GM12878 (cell line): ENCODE results near the gene COG4. TPM values are rescaled to one million over a fixed set of nuclear protein-coding genes. Genes with fewer than 3 reads are reported as not detected.

Source experiments
- ATAC-seq: fragments of 200-7000 bp; cut with Tn5 transposase; 3 replicates; pipeline ENCODE4 v1.9.1; 2020; ENCODE audit warnings: mild to moderate bottlenecking, moderate library complexity
- BruUV-seq: library from RNA; stranded (reverse); fragments of 400-500 nt; replicated peaks from 2 replicates; lab custom pipeline; 2021; lab: Mats Ljungman, UMichigan
- CTCF ChIA-PET: fragments of 300-600 bp; sonication (Branson Sonifier 250); formaldehyde crosslinking; extraction: SDS; loops from one replicate; lab custom pipeline; 2021; ENCODE audit warnings: inconsistent platforms; lab: Yijun Ruan, JAX
- POLR2A ChIA-PET: fragments of 350-600 bp; formaldehyde crosslinking; extraction: SDS; loops from one replicate; lab custom pipeline; 2021; ENCODE audit warnings: inconsistent platforms; lab: Charles Lee
- RAD21 ChIA-PET: fragments of 300-600 bp; sonication (Branson Sonifier 250); formaldehyde crosslinking; loops from one replicate; lab custom pipeline; 2023; ENCODE audit warnings: antibody characterized with exemption; ENCODE audit not compliant: unreplicated experiment; lab: Charles Lee
- SMC1A ChIA-PET: fragments of 300-600 bp; sonication (Branson Sonifier 250); formaldehyde crosslinking; loops from one replicate; lab custom pipeline; 2023; ENCODE audit not compliant: unreplicated experiment, uncharacterized antibody; lab: Charles Lee
- DNase-seq: peaks from one replicate; pipeline ENCODE4 v3.0.0-alpha.2; 2011; ENCODE audit warnings: low read depth, low spot score
- FAIRE-seq: peaks from 3 replicates; lab custom pipeline; 2011; peaks lifted over from hg19 to GRCh38; lab: Jason Lieb, UNC
- H2AFZ ChIP-seq: 2 replicates; pipeline ENCODE4 v1.6.0; 2011; ENCODE audit warnings: low read depth, low read length, control low read depth; ENCODE audit not compliant: control insufficient read depth
- H3K27ac ChIP-seq: 2 replicates; pipeline ENCODE4 v1.5.1; 2011; ENCODE audit warnings: control low read depth; ENCODE audit not compliant: control insufficient read depth, insufficient read depth
- H3K27me3 ChIP-seq, 2 experiments: replicated peaks in 1 of 2; 2 replicates each; pipeline versions ENCODE4 v1.6.0 to v1.6.1; 2011; ENCODE audit warnings: low read length in 1 of 2; ENCODE audit not compliant: control insufficient read depth in 2 of 2, insufficient read depth in 2 of 2
- H3K36me3 ChIP-seq, 2 experiments: 2 replicates each; pipeline ENCODE4 v1.5.1; 2011; ENCODE audit warnings: low read length in 1 of 2; ENCODE audit not compliant: control insufficient read depth in 2 of 2, insufficient read depth in 2 of 2
- H3K4me1 ChIP-seq: 2 replicates; pipeline ENCODE4 v1.6.1; 2011; ENCODE audit warnings: mild to moderate bottlenecking, low read length, moderate library complexity, mixed read lengths; ENCODE audit not compliant: control insufficient read depth, insufficient read depth
- H3K4me2 ChIP-seq: 2 replicates; pipeline ENCODE4 v1.6.0; 2011; ENCODE audit warnings: control low read depth; ENCODE audit not compliant: control insufficient read depth, insufficient read depth
- H3K4me3 ChIP-seq: fragments of 200-600 bp; sonication (generic); 2 replicates; pipeline ENCODE4 v1.5.1; 2016
- H3K79me2 ChIP-seq: 2 replicates; pipeline ENCODE4 v1.6.0; 2011; ENCODE audit warnings: low read length; ENCODE audit not compliant: control insufficient read depth, insufficient read depth
- H3K9ac ChIP-seq: 2 replicates; pipeline ENCODE4 v1.8.0; 2011; ENCODE audit warnings: low read length, control low read depth, mixed read lengths; ENCODE audit not compliant: control insufficient read depth, insufficient read depth
- H3K9me3 ChIP-seq: replicated peaks from 3 replicates; pipeline ENCODE4 v1.5.1; 2011; ENCODE audit warnings: mild to moderate bottlenecking, low read length; ENCODE audit not compliant: control insufficient read depth, insufficient read depth
- H4K20me1 ChIP-seq: 2 replicates; pipeline ENCODE4 v1.6.0; 2011; ENCODE audit not compliant: control insufficient read depth, insufficient read depth
- CTCF ChIP-seq, 3 experiments: IDR thresholded peaks in 2 of 3; conservative IDR thresholded peaks in 1 of 3; 2 replicates each; pipeline ENCODE4 v1.5.1; 2011; ENCODE audit warnings: low read depth in 3 of 3, low read length in 3 of 3, mild to moderate bottlenecking in 3 of 3, control low read depth in 2 of 3, moderate library complexity in 2 of 3, inconsistent platforms in 1 of 3, mixed read lengths in 1 of 3; ENCODE audit not compliant: control insufficient read depth in 2 of 3, insufficient read depth in 1 of 3; ENCODE audit errors: extremely low read depth in 1 of 3
- PKNOX1 ChIP-seq: fragments of 450-650 bp; IDR thresholded peaks from 2 replicates; pipeline ENCODE4 v1.6.1; 2016; ENCODE audit warnings: mild to moderate bottlenecking
- RBBP5 ChIP-seq: fragments of 200-600 bp; sonication (generic); conservative IDR thresholded peaks from 2 replicates; pipeline ENCODE4 v1.6.1; 2016
- RUNX3 ChIP-seq: IDR thresholded peaks from 2 replicates; pipeline ENCODE4 v1.6.1; 2012; ENCODE audit warnings: low read length, inconsistent platforms
- SMARCA5 ChIP-seq: fragments of 450-650 bp; IDR thresholded peaks from 2 replicates; pipeline ENCODE4 v1.6.1; 2017; ENCODE audit warnings: mild to moderate bottlenecking
- WGBS: methylation state at CpG from one replicate; pipeline ENCODE4 v1.1.6; 2016; ENCODE audit warnings: low lambda C conversion rate; ENCODE audit not compliant: insufficient replicate concordance, insufficient coverage; ENCODE audit errors: missing lambda C conversion rate; 5-methylcytosine and 5-hydroxymethylcytosine counted together
- in situ Hi-C: fragments of 300-500 bp; cut with MboI; formaldehyde crosslinking; loops from 9 replicates; pipeline ENCODE4 v1.14.3; 2018; ENCODE audit warnings: mixed read lengths
- intact Hi-C: fragments of 100-400 bp; cut with micrococcal nuclease; formaldehyde crosslinking; loops from one replicate; pipeline ENCODE4 v1.14.2; 2022; ENCODE audit not compliant: unreplicated experiment
- polyA plus RNA-seq, 11 experiments: library from polyadenylated mRNA; depleted of rRNA in 4 of 11; unstranded in 6 of 11; stranded (reverse) in 5 of 11; fragments of >200 nt; fragmentation: Nextera tagmentation in 4 of 11; fragmentation: Illumina TruSeq in 1 of 11; extraction: Ambion mirVana in 4 of 11; extraction: Trizol in 1 of 11; gene quantifications; 1 replicate in 1 of 11; 2 replicates in 10 of 11; pipeline versions ENCODE4 v1.2.1 to v1.2.3, GENCODE V29; 2011 to 2016; ENCODE audit warnings: inconsistent platforms in 2 of 11, missing spikeins in 2 of 11, low read depth in 1 of 11
- total RNA-seq, 4 experiments: library from RNA; depleted of rRNA in 3 of 4; stranded (reverse); fragments of >200 nt in 3 of 4; fragmentation: Illumina TruSeq in 1 of 4; extraction: Trizol in 1 of 4; gene quantifications; 2 replicates each; pipeline versions ENCODE4 v1.2.1 to v1.2.3, GENCODE V29; 2013 to 2021

The COG4 gene
- total and polyA plus RNA-seq, 10 of the 15 experiments (the other 5 are each of a cell fraction or from before 2014, with no cell fraction given) = 7.0 to 57.7 (median 33.0) TPM

- intact Hi-C loops = loop anchor here (1.0 kb wide), 1 partner anchor 61 kb away; no protein-coding TSS in a partner anchor
- H3K27me3 ChIP-seq = no peaks in the 10 kb centered on the region
- no peak for DNase-seq
- FAIRE-seq = no peak
- no TSS peak for BruUV-seq
- peaks cover 8% of the 10 kb centered on the region for H3K79me2 ChIP-seq
- in situ Hi-C loops = no loop called here
- no peak for TF ChIP-seq RUNX3
- TF ChIP-seq RBBP5 = no peak
- 0 out of 2 replicates have a peak, but pooled peaks have one; percentile 69 for TF ChIP-seq SMARCA5
- TF ChIP-seq PKNOX1 = no peak
- peak in 2 of 3 experiments; percentile 17 to 37; a peak in 2 of 6 replicates for TF ChIP-seq CTCF (IDR thresholded peaks at IDR 0.05 in 2 of 3, conservative IDR thresholded peaks at IDR 0.05 in 1 of 3; ENCODE audit: control insufficient read depth in 2 of 3, extremely low read depth in 1 of 3, insufficient read depth in 1 of 3, low read depth in 3 of 3, low read length in 3 of 3)
- no peaks in the 10 kb centered on the region for H4K20me1 ChIP-seq
- no peak overlapping the region for H3K4me3 ChIP-seq
- peaks cover 2% of the 10 kb centered on the region; the same call in 1 of the 2 replicates for H3K4me1 ChIP-seq
- RAD21 ChIA-PET = interaction anchor here (0.7 to 3.7 kb wide), 14 partner anchors 17 to 86 kb away, joined by 3 to 30 read pairs (median 6); partner anchors contain the start of gene ST3GAL2
- 85% methylated on average over 7 of the region's 7 CpGs for WGBS
- no peak overlapping the region for H3K4me2 ChIP-seq
- CTCF ChIA-PET = interaction anchor here (0.6 to 3.8 kb wide), 21 partner anchors 9 to 197 kb away, joined by 3 to 25 read pairs (median 4); partner anchors contain the start of gene ST3GAL2
- H3K9ac ChIP-seq = no peak overlapping the region
- POLR2A ChIA-PET = interaction anchor here (0.5 to 1.5 kb wide), 5 partner anchors 12 to 66 kb away, joined by 3 to 6 read pairs (median 4); no protein-coding TSS in a partner anchor
- no peak overlapping the region for H3K27ac ChIP-seq
- H3K9me3 ChIP-seq = no peaks in the 10 kb centered on the region
- SMC1A ChIA-PET = interaction anchor here (0.6 to 5.0 kb wide), 21 partner anchors 13 to 111 kb away, joined by 3 to 33 read pairs (median 4); partner anchors contain the start of gene ST3GAL2
- no peaks in the 10 kb centered on the region for H3K36me3 ChIP-seq
- no peak overlapping the region for H2AFZ ChIP-seq
- ATAC-seq = peak; percentile 23; the same call in 2 of the 3 replicates
Observed at GRCh38 chr16:70455910-70456309, 67.4 kb downstream of the COG4 start.
